HepG2 (cell line): ENCODE results near the gene BTBD7. TPM values are rescaled to one million over a fixed set of nuclear protein-coding genes. Genes with fewer than 3 reads are reported as not detected.

Experiments used
- ARID2 ChIP-seq: sonication (generic); formaldehyde crosslinking; IDR thresholded peaks from 2 replicates; pipeline ENCODE4 v1.8.1; 2022; ENCODE audit warnings: mild to moderate bottlenecking, missing genetic modification reagents, borderline replicate concordance
- KDM5A ChIP-seq: fragments of 200-600 bp; sonication (generic); IDR thresholded peaks from 2 replicates; pipeline ENCODE4 v1.7.0; 2018; ENCODE audit warnings: antibody characterized with exemption, mild to moderate bottlenecking, low read length, borderline replicate concordance
- RERE ChIP-seq: IDR thresholded peaks from 2 replicates; pipeline ENCODE4 v1.6.1; 2016; ENCODE audit warnings: low read depth, missing genetic modification reagents, missing compliant biosample characterization
- SOX5 ChIP-seq: IDR thresholded peaks from 2 replicates; pipeline ENCODE4 v1.6.1; 2016; ENCODE audit warnings: borderline replicate concordance
- ZFX ChIP-seq: sonication (generic); formaldehyde crosslinking; IDR thresholded peaks from 2 replicates; pipeline ENCODE4 v1.4.0; 2020; ENCODE audit warnings: mild to moderate bottlenecking, low read depth, missing genetic modification reagents, moderate library complexity
- ZNF317 ChIP-seq: sonication (generic); formaldehyde crosslinking; IDR thresholded peaks from 2 replicates; pipeline ENCODE4 v1.5.0; 2020; ENCODE audit warnings: mild to moderate bottlenecking, missing genetic modification reagents
- ZNF562 ChIP-seq: sonication (generic); formaldehyde crosslinking; IDR thresholded peaks from 2 replicates; pipeline ENCODE4 v1.8.0; 2022; ENCODE audit warnings: missing genetic modification reagents, borderline replicate concordance
- polyA plus RNA-seq, 8 experiments: library from polyadenylated mRNA; depleted of rRNA in 3 of 8; stranded (reverse) in 7 of 8; unstranded in 1 of 8; fragments of >200 nt; fragmentation: Illumina TruSeq in 4 of 8; extraction: Trizol in 4 of 8; gene quantifications; 2 replicates each; pipeline versions ENCODE4 v1.2.1 to v1.2.3, GENCODE V29; 2011 to 2016; ENCODE audit warnings: low read depth in 4 of 8, missing spikeins in 1 of 8, mixed read lengths in 1 of 8; ENCODE audit not compliant: insufficient read depth in 1 of 8
- total RNA-seq, 5 experiments: library from RNA; depleted of rRNA; stranded (reverse); fragments of >200 nt; fragmentation: Illumina TruSeq; extraction: Trizol; gene quantifications; 2 replicates each; pipeline ENCODE4 v1.2.3, GENCODE V29; 2016; ENCODE audit warnings: low read depth in 1 of 5
- TF ChIP-seq, protein P1 (sequence below): sonication (generic); formaldehyde crosslinking; IDR thresholded peaks from 2 replicates; pipeline ENCODE4 v1.4.0; 2020; ENCODE audit warnings: mild to moderate bottlenecking, missing genetic modification reagents

BTBD7 gene
- total and polyA plus RNA-seq, 2 of the 13 experiments (the other 11 are each of a cell fraction or from before 2014, with no cell fraction given): 11.6 to 15.2 TPM

DNA sequence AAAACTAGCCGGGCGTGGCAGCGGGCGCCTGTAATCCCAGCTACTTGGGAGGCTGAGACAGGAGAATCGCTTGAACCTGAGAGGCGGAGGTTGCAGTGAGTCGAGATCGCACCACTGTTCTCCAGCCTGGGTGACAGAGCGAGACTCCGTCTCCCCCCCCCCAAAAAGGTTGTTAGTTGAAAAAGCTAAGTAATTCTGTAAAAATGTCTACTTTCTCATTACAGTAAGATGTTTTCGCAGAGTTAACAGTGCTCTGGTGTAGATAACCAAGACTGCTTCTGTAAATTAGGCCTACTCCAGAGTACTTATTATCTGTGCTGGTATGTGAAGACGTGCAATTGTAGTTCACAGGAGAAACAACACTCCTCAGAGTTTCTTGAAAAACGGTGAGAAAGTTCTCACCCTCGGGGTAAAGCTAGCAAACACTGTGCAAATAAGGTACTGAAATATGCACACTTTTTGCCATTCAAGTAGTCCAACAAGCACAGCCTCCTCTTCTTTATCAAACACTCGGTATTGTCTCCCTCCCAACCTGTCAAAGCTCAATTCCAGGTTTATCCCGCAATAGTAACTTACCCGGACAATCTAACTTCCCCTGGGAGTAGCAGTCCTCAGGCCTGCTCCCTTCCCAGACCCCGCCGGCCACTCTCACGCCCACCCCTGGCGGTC, 974 bp downstream of the BTBD7 start (continued):
- TF ChIP-seq ZNF562: no peak
- 0 out of 2 replicates have a peak, but pooled peaks have one; percentile 72 for TF ChIP-seq ARID2 (CRISPR knock-in tag)
- TF ChIP-seq ZNF317 (CRISPR knock-in tag): no peak
- TF ChIP-seq, protein P1, sequence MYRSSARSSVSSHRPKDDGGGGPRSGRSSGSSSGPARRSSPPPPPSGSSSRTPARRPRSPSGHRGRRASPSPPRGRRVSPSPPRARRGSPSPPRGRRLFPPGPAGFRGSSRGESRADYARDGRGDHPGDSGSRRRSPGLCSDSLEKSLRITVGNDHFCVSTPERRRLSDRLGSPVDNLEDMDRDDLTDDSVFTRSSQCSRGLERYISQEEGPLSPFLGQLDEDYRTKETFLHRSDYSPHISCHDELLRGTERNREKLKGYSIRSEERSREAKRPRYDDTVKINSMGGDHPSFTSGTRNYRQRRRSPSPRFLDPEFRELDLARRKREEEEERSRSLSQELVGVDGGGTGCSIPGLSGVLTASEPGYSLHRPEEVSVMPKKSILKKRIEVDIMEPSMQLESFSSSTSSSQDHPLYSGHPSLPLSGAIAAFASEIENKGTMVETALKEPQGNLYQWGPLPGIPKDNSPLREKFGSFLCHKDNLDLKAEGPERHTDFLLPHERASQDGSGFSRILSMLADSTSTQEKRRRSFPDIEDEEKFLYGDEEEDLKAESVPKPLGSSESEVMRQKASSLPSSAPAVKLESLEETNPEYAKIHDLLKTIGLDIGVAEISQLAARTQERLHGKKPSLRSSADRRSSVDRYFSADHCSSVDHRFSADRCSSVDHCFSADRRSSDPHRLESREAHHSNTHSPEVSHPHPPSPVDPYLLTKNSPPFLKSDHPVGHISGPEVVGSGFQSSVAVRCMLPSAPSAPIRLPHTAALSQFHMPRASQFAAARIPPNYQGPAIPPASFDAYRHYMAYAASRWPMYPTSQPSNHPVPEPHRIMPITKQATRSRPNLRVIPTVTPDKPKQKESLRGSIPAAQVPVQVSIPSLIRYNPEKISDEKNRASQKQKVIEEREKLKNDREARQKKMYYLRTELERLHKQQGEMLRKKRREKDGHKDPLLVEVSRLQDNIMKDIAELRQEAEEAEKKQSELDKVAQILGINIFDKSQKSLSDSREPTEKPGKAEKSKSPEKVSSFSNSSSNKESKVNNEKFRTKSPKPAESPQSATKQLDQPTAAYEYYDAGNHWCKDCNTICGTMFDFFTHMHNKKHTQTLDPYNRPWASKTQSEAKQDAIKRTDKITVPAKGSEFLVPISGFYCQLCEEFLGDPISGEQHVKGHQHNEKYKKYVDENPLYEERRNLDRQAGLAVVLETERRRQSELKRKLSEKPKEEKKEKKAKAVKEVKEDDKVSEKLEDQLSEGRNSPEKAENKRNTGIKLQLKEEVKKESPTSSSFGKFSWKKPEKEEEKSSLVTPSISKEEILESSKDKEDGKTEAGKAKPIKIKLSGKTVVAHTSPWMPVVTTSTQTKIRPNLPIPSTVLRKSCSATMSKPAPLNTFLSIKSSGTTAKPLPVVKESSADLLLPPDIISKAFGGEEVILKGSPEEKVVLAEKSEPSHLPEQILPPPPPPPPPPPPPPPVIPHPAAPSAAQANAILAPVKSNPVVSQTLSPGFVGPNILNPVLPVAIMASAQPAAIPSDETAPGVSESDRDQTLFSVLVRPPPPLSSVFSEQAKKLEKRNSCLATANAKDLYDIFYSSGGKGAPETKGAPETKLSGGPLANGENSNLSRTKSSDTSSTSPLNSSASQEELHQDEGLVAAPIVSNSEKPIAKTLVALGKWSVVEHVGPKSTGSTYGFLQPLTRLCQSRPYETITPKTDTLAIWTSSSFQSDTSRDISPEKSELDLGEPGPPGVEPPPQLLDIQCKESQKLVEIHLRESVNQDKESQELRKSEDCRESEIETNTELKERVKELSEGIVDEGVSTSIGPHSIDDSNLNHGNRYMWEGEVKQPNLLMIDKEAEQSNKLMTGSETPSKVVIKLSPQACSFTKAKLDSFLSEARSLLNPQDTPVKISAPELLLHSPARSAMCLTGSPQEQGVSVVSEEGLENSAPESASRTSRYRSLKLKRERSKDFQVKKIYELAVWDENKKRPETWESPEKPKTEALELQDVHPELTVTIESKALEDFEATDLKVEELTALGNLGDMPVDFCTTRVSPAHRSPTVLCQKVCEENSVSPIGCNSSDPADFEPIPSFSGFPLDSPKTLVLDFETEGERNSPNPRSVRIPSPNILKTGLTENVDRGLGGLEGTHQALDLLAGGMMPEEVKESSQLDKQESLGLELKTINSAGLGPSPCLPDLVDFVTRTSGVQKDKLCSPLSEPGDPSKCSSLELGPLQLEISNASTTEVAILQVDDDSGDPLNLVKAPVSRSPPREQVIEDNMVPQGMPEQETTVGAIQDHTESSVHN: no peak
- TF ChIP-seq RERE: no peak
- TF ChIP-seq ZFX: peak; percentile 47; the same call in 1 of the 2 replicates
- no peak for TF ChIP-seq SOX5 (CRISPR knock-in tag)
- 0 out of 2 replicates have a peak, but pooled peaks have one; percentile 17 for TF ChIP-seq KDM5A
